Medulla oblongata (tissue), 1 donor: ENCODE results near the gene CTU2.

ENCODE experiments used
- DNase-seq: peaks from one replicate; pipeline ENCODE4 v3.0.0-alpha.2; 2015; ENCODE audit errors: extremely low spot score

Gene CTU2

DNA sequence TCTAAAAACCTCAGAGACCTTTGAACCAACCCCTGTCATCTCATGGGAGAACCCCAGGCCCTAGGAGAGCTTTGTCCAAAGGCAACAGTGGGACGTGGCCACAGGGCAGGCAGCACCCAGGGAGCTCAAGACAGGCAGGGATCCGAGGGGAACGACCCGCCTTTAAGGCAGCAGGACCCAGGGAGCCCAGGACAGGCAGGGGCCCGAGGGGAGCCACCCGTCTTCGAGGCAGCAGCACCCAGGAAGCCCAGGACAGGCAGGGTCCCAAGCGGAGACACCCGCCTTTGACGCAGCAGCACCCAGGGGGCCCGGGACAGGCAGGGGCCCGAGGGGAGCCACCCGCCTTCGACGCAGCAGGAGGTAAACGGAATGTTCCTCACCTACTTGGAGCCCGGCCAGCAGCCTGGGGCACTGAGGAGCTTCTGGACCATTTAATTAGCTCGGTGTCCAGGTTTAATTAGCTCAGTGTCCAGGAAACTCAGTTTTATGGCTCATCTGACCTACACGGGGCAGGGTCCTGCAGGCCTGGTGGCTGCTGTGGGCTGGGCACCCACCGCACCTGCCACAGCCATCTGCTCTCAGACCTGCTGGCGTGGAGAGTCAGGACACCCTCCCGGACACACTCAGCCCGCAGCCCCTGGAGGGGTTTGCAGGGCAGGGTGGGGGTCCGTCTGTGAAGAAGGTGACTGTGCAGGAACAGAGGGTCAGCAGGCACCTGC is 54.3 kb downstream of the CTU2 start:
- no peak for DNase-seq

- no peak for DNase-seq
Measured at GRCh38 chr16:88761143-88761534, 54.8 kb downstream of the CTU2 start.

GRCh38 chr16:88761830-88762229 is 55.5 kb downstream of the CTU2 start:
- no peak for DNase-seq

- DNase-seq, result no peak
Measured at GRCh38 chr16:88762258-88762870, 56.1 kb downstream of the CTU2 start.

- DNase-seq, result no peak
Measured at GRCh38 chr16:88762941-88763340, 56.6 kb downstream of the CTU2 start.

- no peak for DNase-seq
Measured at GRCh38 chr16:88763502-88764053, 57.3 kb downstream of the CTU2 start.

DNA sequence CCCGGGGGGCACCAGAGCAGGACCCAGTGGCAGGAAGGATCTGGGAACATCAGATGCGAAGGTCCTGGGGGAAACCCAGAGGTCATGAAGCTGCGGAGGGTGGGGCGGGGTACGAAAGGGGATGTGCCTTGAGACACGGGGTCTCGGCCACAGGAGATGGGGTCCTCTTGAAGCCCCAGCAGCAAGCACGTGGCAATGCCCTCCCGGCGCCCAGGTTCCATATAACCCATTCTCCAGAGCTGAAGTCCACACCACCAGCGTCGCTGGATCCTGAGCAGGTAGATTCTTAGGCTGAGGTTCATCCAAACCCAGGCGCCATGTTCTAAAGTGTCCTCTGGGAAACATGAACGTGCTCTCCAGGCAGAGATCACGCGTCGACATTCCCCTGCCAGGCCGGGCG is 57.8 kb downstream of the CTU2 start:
- no peak for DNase-seq

DNA sequence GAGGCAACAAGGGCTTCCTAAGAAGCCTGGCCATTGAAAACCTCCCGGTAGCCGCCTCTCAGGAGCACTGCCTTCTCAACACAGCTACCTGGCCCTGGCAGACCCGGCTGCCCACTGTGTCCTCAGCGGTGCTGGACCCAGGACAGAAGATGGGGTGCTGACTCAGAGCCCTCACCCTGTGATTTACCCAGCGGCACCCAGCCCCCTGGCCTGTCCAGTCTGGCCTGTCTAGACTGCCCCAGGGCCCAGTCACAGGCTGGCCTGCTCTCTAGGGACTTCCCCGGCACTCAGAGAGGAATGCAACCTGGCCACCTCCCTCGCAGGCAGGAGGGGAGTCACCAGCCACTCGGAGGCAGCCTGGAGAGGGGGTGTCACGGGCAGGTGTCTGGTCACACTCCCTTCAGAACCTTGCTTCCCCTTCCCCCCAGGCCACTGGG is 58.6 kb downstream of the CTU2 start:
- no peak for DNase-seq
